ENCODE data around the gene GGCT.

GGCT gene

GRCh38 chr7:30451539-30452279 lies 52.9 kb downstream of the GGCT start:
- DNase-seq (ENCODE audit: low read depth), result no peak
- TF ChIP-seq CTCF (conservative IDR thresholded peaks at IDR 0.05; ENCODE audit: low read length), result no peak

GRCh38 chr7:30450983-30451497 lies 53.6 kb downstream of the GGCT start:
- no peak overlapping the region for H3K4me3 ChIP-seq (ENCODE audit: low read length)
- DNase-seq (ENCODE audit: low read depth), result no peak
- no peak for TF ChIP-seq CTCF (conservative IDR thresholded peaks at IDR 0.05; ENCODE audit: low read length)

More at GRCh38 chr7:30451539-30452279, 52.9 kb downstream of the GGCT start:
- no peak overlapping the region for H3K4me3 ChIP-seq (ENCODE audit: low read length)

GRCh38 chr7:30450240-30450982 lies 54.2 kb downstream of the GGCT start:
- no peak overlapping the region for H3K4me3 ChIP-seq (ENCODE audit: low read length)
- TF ChIP-seq CTCF (conservative IDR thresholded peaks at IDR 0.05; ENCODE audit: low read length), result no peak
- DNase-seq (ENCODE audit: low read depth), result no peak

- no peak overlapping the region for H3K4me3 ChIP-seq (ENCODE audit: low read length)
- no peak for DNase-seq (ENCODE audit: low read depth)
- TF ChIP-seq CTCF (conservative IDR thresholded peaks at IDR 0.05; ENCODE audit: low read length), result no peak
Measured at GRCh38 chr7:30448461-30449189, 56.0 kb downstream of the GGCT start.

GRCh38 chr7:30447466-30447865 lies 57.2 kb downstream of the GGCT start:
- no peak for DNase-seq (ENCODE audit: low read depth)
- TF ChIP-seq CTCF (conservative IDR thresholded peaks at IDR 0.05; ENCODE audit: low read length), result no peak
- H3K4me3 ChIP-seq (ENCODE audit: low read length), result no peak overlapping the region

Measured in AG10803 (cell line).